ENCODE results near the gene CLTC.

- TF ChIP-seq MAX (CRISPR knock-in tag; IDR thresholded peaks at IDR 0.05) (no peak), ATF6 (CRISPR knock-in tag; IDR thresholded peaks at IDR 0.05) (no peak), ATF3 (CRISPR knock-in tag; conservative IDR thresholded peaks at IDR 0.05) (no peak), GABPB1 (CRISPR knock-in tag; IDR thresholded peaks at IDR 0.05) (no peak)
- TF ChIP-seq, protein P1, sequence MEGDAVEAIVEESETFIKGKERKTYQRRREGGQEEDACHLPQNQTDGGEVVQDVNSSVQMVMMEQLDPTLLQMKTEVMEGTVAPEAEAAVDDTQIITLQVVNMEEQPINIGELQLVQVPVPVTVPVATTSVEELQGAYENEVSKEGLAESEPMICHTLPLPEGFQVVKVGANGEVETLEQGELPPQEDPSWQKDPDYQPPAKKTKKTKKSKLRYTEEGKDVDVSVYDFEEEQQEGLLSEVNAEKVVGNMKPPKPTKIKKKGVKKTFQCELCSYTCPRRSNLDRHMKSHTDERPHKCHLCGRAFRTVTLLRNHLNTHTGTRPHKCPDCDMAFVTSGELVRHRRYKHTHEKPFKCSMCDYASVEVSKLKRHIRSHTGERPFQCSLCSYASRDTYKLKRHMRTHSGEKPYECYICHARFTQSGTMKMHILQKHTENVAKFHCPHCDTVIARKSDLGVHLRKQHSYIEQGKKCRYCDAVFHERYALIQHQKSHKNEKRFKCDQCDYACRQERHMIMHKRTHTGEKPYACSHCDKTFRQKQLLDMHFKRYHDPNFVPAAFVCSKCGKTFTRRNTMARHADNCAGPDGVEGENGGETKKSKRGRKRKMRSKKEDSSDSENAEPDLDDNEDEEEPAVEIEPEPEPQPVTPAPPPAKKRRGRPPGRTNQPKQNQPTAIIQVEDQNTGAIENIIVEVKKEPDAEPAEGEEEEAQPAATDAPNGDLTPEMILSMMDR (IDR thresholded peaks at IDR 0.05), result no peak
- TF ChIP-seq, protein P2, sequence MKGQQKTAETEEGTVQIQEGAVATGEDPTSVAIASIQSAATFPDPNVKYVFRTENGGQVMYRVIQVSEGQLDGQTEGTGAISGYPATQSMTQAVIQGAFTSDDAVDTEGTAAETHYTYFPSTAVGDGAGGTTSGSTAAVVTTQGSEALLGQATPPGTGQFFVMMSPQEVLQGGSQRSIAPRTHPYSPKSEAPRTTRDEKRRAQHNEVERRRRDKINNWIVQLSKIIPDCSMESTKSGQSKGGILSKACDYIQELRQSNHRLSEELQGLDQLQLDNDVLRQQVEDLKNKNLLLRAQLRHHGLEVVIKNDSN (CRISPR knock-in tag; IDR thresholded peaks at IDR 0.05), result no peak
- TF ChIP-seq, protein P3, sequence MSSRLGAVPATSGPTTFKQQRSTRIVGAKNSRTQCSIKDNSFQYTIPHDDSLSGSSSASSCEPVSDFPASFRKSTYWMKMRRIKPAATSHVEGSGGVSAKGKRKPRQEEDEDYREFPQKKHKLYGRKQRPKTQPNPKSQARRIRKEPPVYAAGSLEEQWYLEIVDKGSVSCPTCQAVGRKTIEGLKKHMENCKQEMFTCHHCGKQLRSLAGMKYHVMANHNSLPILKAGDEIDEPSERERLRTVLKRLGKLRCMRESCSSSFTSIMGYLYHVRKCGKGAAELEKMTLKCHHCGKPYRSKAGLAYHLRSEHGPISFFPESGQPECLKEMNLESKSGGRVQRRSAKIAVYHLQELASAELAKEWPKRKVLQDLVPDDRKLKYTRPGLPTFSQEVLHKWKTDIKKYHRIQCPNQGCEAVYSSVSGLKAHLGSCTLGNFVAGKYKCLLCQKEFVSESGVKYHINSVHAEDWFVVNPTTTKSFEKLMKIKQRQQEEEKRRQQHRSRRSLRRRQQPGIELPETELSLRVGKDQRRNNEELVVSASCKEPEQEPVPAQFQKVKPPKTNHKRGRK (CRISPR knock-in tag; IDR thresholded peaks at IDR 0.05; ENCODE audit: borderline replicate concordance), result no peak
Observed at GRCh38 chr17:59723041-59723440, 103.3 kb downstream of the CLTC start.

Data from WTC11 (cell line).